Parathyroid adenoma (tissue), 2 donors: ENCODE measurements around the gene RETREG1.
"Not testable (repeated sequence)": the region's sequence is repeated elsewhere in the genome, so short reads cannot be mapped to it uniquely, and the experiment has no call there.

ENCODE experiments used
- H2AFZ ChIP-seq: fragments of 300-600 bp; sonication (generic); one replicate; pipeline ENCODE4 v1.7.0; 2017; ENCODE audit warnings: antibody characterized with exemption, mild to moderate bottlenecking
- H3K27ac ChIP-seq: fragments of 300-600 bp; sonication (generic); one replicate; pipeline ENCODE4 v1.7.0; 2017
- H3K27me3 ChIP-seq: fragments of 300-600 bp; sonication (generic); one replicate; pipeline ENCODE4 v1.7.0; 2017; ENCODE audit warnings: low read length; ENCODE audit not compliant: control insufficient read depth, insufficient read depth
- H3K36me3 ChIP-seq: fragments of 300-600 bp; sonication (generic); one replicate; pipeline ENCODE4 v1.7.0; 2017; ENCODE audit warnings: low read length; ENCODE audit not compliant: control insufficient read depth, insufficient read depth
- H3K4me1 ChIP-seq: fragments of 300-600 bp; sonication (generic); one replicate; pipeline ENCODE4 v1.7.0; 2017; ENCODE audit warnings: control low read depth
- H3K4me2 ChIP-seq: fragments of 300-600 bp; sonication (generic); one replicate; pipeline ENCODE4 v1.7.0; 2017; ENCODE audit warnings: low read length
- H3K4me3 ChIP-seq: fragments of 300-600 bp; sonication (generic); one replicate; pipeline ENCODE4 v1.7.0; 2017; ENCODE audit warnings: low read depth, low read length
- H3K79me2 ChIP-seq: fragments of 300-600 bp; sonication (generic); one replicate; pipeline ENCODE4 v1.7.0; 2017; ENCODE audit warnings: control low read depth
- H3K9ac ChIP-seq: fragments of 300-600 bp; sonication (generic); one replicate; pipeline ENCODE4 v1.7.0; 2017; ENCODE audit warnings: mild to moderate bottlenecking
- H3K9me3 ChIP-seq: fragments of 300-600 bp; sonication (generic); one replicate; pipeline ENCODE4 v1.7.0; 2017; ENCODE audit warnings: low read length; ENCODE audit not compliant: control insufficient read depth
- TF ChIP-seq, protein P1 (sequence below): fragments of 300-600 bp; sonication (generic); IDR thresholded peaks from one replicate; pipeline ENCODE4 v1.7.0; 2017; ENCODE audit warnings: antibody characterized with exemption, mild to moderate bottlenecking
- donor health status: primary hyperparathyroidism.

RETREG1 gene

GRCh38 chr5:16546732-16547131, 70.1 kb downstream of the RETREG1 start:
- TF ChIP-seq, protein P1, sequence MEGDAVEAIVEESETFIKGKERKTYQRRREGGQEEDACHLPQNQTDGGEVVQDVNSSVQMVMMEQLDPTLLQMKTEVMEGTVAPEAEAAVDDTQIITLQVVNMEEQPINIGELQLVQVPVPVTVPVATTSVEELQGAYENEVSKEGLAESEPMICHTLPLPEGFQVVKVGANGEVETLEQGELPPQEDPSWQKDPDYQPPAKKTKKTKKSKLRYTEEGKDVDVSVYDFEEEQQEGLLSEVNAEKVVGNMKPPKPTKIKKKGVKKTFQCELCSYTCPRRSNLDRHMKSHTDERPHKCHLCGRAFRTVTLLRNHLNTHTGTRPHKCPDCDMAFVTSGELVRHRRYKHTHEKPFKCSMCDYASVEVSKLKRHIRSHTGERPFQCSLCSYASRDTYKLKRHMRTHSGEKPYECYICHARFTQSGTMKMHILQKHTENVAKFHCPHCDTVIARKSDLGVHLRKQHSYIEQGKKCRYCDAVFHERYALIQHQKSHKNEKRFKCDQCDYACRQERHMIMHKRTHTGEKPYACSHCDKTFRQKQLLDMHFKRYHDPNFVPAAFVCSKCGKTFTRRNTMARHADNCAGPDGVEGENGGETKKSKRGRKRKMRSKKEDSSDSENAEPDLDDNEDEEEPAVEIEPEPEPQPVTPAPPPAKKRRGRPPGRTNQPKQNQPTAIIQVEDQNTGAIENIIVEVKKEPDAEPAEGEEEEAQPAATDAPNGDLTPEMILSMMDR = no peak
- no peaks in the 10 kb centered on the region for H3K36me3 ChIP-seq
- no peak overlapping the region for H3K27ac ChIP-seq
- H2AFZ ChIP-seq = no peak overlapping the region
- no peak overlapping the region for H3K4me3 ChIP-seq
- H3K79me2 ChIP-seq = peaks cover 33% of the 10 kb centered on the region
- no peaks in the 10 kb centered on the region for H3K9me3 ChIP-seq
- peak overlapping the region; percentile 13 for H3K4me2 ChIP-seq
- H3K9ac ChIP-seq = no peak overlapping the region
- H3K27me3 ChIP-seq = no peaks in the 10 kb centered on the region
- H3K4me1 ChIP-seq = peaks cover 7% of the 10 kb centered on the region

DNA sequence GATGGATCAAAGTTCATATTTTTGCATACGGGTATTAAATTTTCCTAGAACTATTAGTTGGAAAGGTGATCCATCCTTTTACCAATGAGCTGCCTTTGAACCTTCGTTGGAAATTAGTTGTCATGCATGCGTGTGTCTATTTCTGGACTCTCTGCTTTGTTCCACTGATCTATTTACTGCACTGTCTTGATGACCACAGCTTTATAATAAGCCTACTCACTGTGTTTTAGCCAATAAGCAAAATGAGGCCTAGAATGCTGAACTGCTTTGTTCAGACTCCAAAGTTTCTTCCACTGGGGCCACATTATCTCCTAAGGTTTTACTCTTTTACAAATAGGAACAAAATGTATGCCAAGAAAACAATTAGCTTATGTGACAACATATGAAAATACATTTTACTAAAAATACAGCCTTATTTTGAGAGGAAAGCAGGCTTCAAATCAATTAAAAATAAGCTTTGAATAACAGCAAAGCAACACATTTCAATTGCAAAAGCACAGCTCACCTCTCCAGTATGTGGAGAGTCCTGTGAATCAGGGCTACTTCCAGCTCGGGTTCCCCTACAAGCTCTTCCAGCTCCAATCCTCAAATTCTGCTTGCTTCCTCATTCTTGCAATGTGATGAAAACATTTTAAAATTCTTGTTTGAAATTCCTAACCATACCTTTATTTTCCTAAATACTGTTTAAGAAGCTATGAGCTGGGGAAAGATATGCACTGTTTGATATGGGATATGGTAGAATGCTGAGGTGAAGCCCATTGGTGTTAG, 72.0 kb downstream of the RETREG1 start:
- H2AFZ ChIP-seq = no peak overlapping the region
- H3K36me3 ChIP-seq = no peaks in the 10 kb centered on the region
- H3K79me2 ChIP-seq = peaks cover 39% of the 10 kb centered on the region
- H3K9ac ChIP-seq = no peak overlapping the region
- H3K9me3 ChIP-seq = no peaks in the 10 kb centered on the region
- peaks cover 7% of the 10 kb centered on the region for H3K4me1 ChIP-seq
- H3K27ac ChIP-seq = no peak overlapping the region
- H3K4me2 ChIP-seq = no peak overlapping the region
- no peak overlapping the region for H3K4me3 ChIP-seq
- TF ChIP-seq, protein P1 = no peak
- H3K27me3 ChIP-seq = no peaks in the 10 kb centered on the region

DNA sequence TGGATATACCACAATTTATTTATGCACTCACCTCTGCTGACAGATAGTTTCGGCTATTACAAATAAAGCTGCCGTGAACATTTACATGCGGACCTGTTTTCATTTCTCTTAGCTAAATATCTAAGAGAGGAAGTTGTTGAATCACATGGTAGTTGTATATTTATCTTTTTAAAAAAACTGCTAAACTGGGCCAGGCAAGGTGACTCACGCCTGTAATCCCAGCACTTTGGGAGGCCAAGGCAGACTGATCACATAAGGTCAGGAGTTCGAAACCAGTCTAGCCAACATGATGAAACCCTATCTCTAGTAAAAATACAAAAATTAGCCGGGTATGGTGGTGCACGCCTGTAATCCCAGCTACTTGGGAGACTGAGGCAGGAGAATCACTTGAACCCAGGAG, 73.6 kb downstream of the RETREG1 start:
- not testable (repeated sequence) for H3K27me3 ChIP-seq, H3K9me3 ChIP-seq, H3K4me3 ChIP-seq, H2AFZ ChIP-seq, H3K27ac ChIP-seq, H3K4me2 ChIP-seq, H3K36me3 ChIP-seq, H3K9ac ChIP-seq, H3K4me1 ChIP-seq
- peaks cover 39% of the 10 kb centered on the region for H3K79me2 ChIP-seq

DNA sequence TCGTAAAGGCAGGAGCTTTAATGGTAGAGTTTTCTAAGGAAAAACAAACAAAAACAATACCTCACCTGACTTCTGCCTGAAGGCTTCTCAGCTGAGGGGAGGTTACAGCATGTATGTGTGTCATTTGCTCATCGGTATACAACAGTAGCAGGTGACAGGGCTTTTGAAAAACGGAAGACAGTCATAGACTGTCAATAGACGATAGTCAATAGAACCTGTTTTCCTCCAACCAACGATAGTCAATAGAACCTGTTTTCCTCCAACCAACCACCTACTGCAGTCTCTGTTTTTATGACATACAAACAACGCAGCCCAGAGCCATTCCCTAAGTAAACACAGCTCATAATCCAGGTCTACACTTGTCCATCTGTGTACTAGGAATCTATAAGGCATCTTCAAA, 74.6 kb downstream of the RETREG1 start:
- H3K9me3 ChIP-seq = no peaks in the 10 kb centered on the region
- TF ChIP-seq, protein P1 = no peak
- H2AFZ ChIP-seq = no peak overlapping the region
- peaks cover 8% of the 10 kb centered on the region for H3K4me1 ChIP-seq
- H3K4me3 ChIP-seq = no peak overlapping the region
- peaks cover 37% of the 10 kb centered on the region for H3K79me2 ChIP-seq
- H3K27ac ChIP-seq = no peak overlapping the region
- no peaks in the 10 kb centered on the region for H3K27me3 ChIP-seq
- H3K4me2 ChIP-seq = no peak overlapping the region
- no peaks in the 10 kb centered on the region for H3K36me3 ChIP-seq
- H3K9ac ChIP-seq = no peak overlapping the region

GRCh38 chr5:16541592-16541991, 75.2 kb downstream of the RETREG1 start:
- H3K27ac ChIP-seq, H3K9ac ChIP-seq: not testable (repeated sequence)

GRCh38 chr5:16540421-16540820, 76.4 kb downstream of the RETREG1 start:
- H3K27ac ChIP-seq = no peak overlapping the region
- H3K9ac ChIP-seq = no peak overlapping the region
- peaks cover 13% of the 10 kb centered on the region for H3K4me1 ChIP-seq
- H3K79me2 ChIP-seq = peaks cover 39% of the 10 kb centered on the region
- no peak overlapping the region for H2AFZ ChIP-seq
- no peak overlapping the region for H3K4me3 ChIP-seq
- no peaks in the 10 kb centered on the region for H3K27me3 ChIP-seq
- H3K36me3 ChIP-seq = no peaks in the 10 kb centered on the region
- no peak overlapping the region for H3K4me2 ChIP-seq
- TF ChIP-seq, protein P1 = no peak
- H3K9me3 ChIP-seq = no peaks in the 10 kb centered on the region

More at GRCh38 chr5:16541592-16541991, 75.2 kb downstream of the RETREG1 start:
- H3K4me2 ChIP-seq, H3K36me3 ChIP-seq, H2AFZ ChIP-seq, H3K4me3 ChIP-seq, H3K27me3 ChIP-seq, H3K4me1 ChIP-seq, H3K9me3 ChIP-seq: not testable (repeated sequence)
- peaks cover 41% of the 10 kb centered on the region for H3K79me2 ChIP-seq
